ENCODE results near the gene AUTS2. TPM values are rescaled to one million over a fixed set of nuclear protein-coding genes. Genes with fewer than 3 reads are reported as not detected.

AUTS2 gene
- total and polyA plus RNA-seq, 10 of the 15 experiments (the other 5 are each of a cell fraction or from before 2014, with no cell fraction given): 6.4 to 55.6 (median 21.6) TPM

DNA sequence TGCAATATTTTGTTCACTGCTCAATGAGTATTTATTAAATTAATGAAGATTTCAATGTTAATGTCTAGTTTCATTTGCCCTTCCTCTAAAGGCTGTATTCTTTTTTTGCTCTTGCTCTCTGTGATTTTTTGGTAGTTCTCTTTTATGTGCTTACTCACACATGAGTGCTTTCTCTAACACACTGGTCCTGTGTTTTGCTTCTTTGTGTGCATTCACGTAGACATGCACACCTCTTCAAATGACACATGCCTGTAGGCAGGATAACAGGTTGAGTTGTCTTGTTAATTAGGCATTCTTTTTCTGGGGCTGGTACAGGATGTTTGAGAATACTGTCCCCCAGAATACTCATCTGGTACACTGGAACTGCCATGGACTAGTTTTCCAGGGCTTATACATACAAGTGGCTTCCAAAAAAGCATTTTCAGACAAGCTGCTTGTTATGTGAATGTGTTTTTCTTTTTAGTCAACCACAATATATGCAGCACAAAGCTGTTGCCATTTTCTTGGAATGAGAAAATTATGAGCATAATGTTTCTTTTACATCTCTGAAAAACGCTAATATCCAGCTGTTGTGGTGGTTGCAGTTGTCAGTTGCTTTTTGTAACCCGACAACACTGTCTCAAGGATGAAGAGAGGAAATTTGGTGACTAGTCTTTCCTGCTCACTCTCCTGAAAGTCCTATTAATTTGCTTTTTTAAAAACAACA, 416.4 kb downstream of the AUTS2 start (continued):
- no peak for TF ChIP-seq SUZ12 (IDR thresholded peaks at IDR 0.05; ENCODE audit: unreplicated experiment)

DNA sequence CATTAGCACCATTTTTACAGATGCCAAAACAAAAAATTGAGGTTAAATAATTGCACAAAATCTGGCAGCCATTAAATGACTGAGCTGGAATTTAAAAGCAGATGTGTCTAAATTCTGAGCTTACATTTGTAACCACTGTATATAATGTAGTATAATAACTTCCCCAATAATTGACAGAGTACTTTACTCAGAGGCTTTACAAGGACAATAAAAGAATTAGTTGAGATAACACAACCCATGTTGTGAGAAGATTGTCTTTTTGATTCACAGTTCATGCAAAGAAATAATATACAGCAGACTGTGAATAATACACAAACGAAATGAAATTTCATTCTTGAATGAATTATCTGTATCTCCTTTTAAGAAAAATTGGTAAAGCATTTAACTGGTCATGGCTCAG, 417.1 kb downstream of the AUTS2 start:
- Histone ChIP-seq H2AFZ (ENCODE audit: control insufficient read depth, low read depth, low read length) (no peak overlapping the region), H3K4me1 (ENCODE audit: control insufficient read depth, insufficient read depth, low read length) (peaks cover 4% of the 10 kb centered on the region; the same call in 1 of the 2 replicates), H3K9ac (ENCODE audit: control insufficient read depth, insufficient read depth, low read length) (no peak overlapping the region), H3K4me2 (ENCODE audit: control insufficient read depth, insufficient read depth) (no peak overlapping the region), H3K27me3 (replicated peaks in 1 of 2; ENCODE audit: control insufficient read depth in 2 of 2, insufficient read depth in 2 of 2, low read length in 1 of 2) (no peaks in the 10 kb centered on the region), H3K27ac (ENCODE audit: control insufficient read depth, insufficient read depth) (no peak overlapping the region), H3K4me3 (no peak overlapping the region), H4K20me1 (ENCODE audit: control insufficient read depth, insufficient read depth) (no peaks in the 10 kb centered on the region), H3K36me3 (ENCODE audit: control insufficient read depth in 2 of 2, insufficient read depth in 2 of 2, low read length in 1 of 2) (no peaks in the 10 kb centered on the region), H3K9me3 (replicated peaks; ENCODE audit: control insufficient read depth, insufficient read depth, low read length) (no peaks in the 10 kb centered on the region), H3K79me2 (ENCODE audit: control insufficient read depth, insufficient read depth, low read length) (no peaks in the 10 kb centered on the region; the same call in 1 of the 2 replicates)
- ChIA-PET SMC1A (ENCODE audit: uncharacterized antibody, unreplicated experiment) (interaction anchor here (0.6 to 2.2 kb wide), 14 partner anchors 8 to 685 kb away, joined by 3 to 12 read pairs (median 3); no protein-coding TSS in a partner anchor), RAD21 (ENCODE audit: unreplicated experiment) (interaction anchor here (0.6 to 2.2 kb wide), 4 partner anchors 8 to 209 kb away, joined by 3 to 10 read pairs (median 4); no protein-coding TSS in a partner anchor), CTCF (interaction anchor here (1.4 kb wide), 1 partner anchor 27 kb away, joined by 3 read pairs; no protein-coding TSS in a partner anchor), POLR2A (interaction anchor here (1.8 to 2.1 kb wide), 2 partner anchors 9 to 15 kb away, joined by 4 to 7 read pairs; no protein-coding TSS in a partner anchor)
- no TSS peak for BruUV-seq (replicated peaks)
- WGBS (ENCODE audit: insufficient coverage, insufficient replicate concordance, low lambda C conversion rate, missing lambda C conversion rate): 33% methylated on average over 1 of the region's 1 CpG
- intact Hi-C loops (cut with micrococcal nuclease; ENCODE audit: unreplicated experiment): no loop called here
- TF ChIP-seq POLR2A (IDR thresholded peaks at IDR 0.05; ENCODE audit: low read depth, low read length) (no peak), HDAC6 (IDR thresholded peaks at IDR 0.05; ENCODE audit: unreplicated experiment) (no peak), STAT3 (IDR thresholded peaks at IDR 0.05; ENCODE audit: low read depth, low read length) (no peak), SRF (IDR thresholded peaks at IDR 0.05; ENCODE audit: low read depth in 2 of 2, low read length in 2 of 2) (no peak), RFX5 (IDR thresholded peaks at IDR 0.05; ENCODE audit: low read depth, low read length) (no peak), ESRRA (IDR thresholded peaks at IDR 0.05; ENCODE audit: low read length) (no peak), MEF2A (IDR thresholded peaks at IDR 0.05; ENCODE audit: insufficient read depth, low read depth, low read length) (no peak), SIX5 (IDR thresholded peaks at IDR 0.05; ENCODE audit: low read depth, low read length, severe bottlenecking) (no peak), NRF1 (conservative IDR thresholded peaks at IDR 0.05; ENCODE audit: low read depth, low read length) (no peak)
- in situ Hi-C loops (cut with MboI): no loop called here
- DNase-seq (ENCODE audit: low read depth, low spot score): no peak
- no peak for FAIRE-seq
- ATAC-seq: no peak

Measured in GM12878 (cell line).